Uterus (tissue), 2 donors: ENCODE measurements around the gene ERVK3-1.

Experiments used
- CTCF ChIP-seq, 4 experiments: fragments of 200-600 bp in 2 of 4; fragments of 450-650 bp in 2 of 4; sonication (generic) in 2 of 4; IDR thresholded peaks; one replicate each; pipeline ENCODE4 v1.5.1; 2016 to 2019; ENCODE audit warnings: antibody characterized with exemption in 4 of 4, mild to moderate bottlenecking in 2 of 4, moderate library complexity in 1 of 4
- POLR2A ChIP-seq, 2 donors: fragments of 450-650 bp; IDR thresholded peaks; one replicate each; pipeline ENCODE4 v1.6.1; 2016; ENCODE audit warnings: antibody characterized with exemption in 2 of 2, mild to moderate bottlenecking in 1 of 2, moderate library complexity in 1 of 2

GRCh38 chr19:58268344-58268743, 36.8 kb upstream of the ERVK3-1 start:
- TF ChIP-seq CTCF (IDR thresholded peaks at IDR 0.05) (no peak), POLR2A (IDR thresholded peaks at IDR 0.05) (no peak)
